Keratinocyte (primary cell): Measurements from ENCODE around the gene C11orf91.

Source experiments
- CTCF ChIP-seq, 3 experiments: IDR thresholded peaks in 1 of 3; conservative IDR thresholded peaks in 1 of 3; optimal IDR thresholded peaks in 1 of 3; 2 replicates in 2 of 3; 3 replicates in 1 of 3; pipeline versions ENCODE3 to v1.5.1; 2011; ENCODE audit warnings: low read length in 3 of 3, mild to moderate bottlenecking in 3 of 3, moderate library complexity in 2 of 3, control low read depth in 1 of 3, inconsistent platforms in 1 of 3; ENCODE audit not compliant: insufficient read depth in 2 of 3; ENCODE audit errors: extremely low read depth in 1 of 3
- EZH2 ChIP-seq: IDR thresholded peaks from one replicate; pipeline ENCODE4 v1.6.1; 2012; ENCODE audit warnings: inconsistent platforms, mild to moderate bottlenecking, low read length, moderate library complexity

GRCh38 chr11:33734441-33735270 lies 34.0 kb upstream of the C11orf91 start:
- TF ChIP-seq CTCF (optimal IDR thresholded peaks at IDR 0.05 in 1 of 3, IDR thresholded peaks at IDR 0.05 in 1 of 3, conservative IDR thresholded peaks at IDR 0.05 in 1 of 3; ENCODE audit: extremely low read depth in 1 of 3, insufficient read depth in 2 of 3, low read length in 3 of 3) (no peak), EZH2 (no peak)
